Measurements from ENCODE around the gene BRD7.

DNA sequence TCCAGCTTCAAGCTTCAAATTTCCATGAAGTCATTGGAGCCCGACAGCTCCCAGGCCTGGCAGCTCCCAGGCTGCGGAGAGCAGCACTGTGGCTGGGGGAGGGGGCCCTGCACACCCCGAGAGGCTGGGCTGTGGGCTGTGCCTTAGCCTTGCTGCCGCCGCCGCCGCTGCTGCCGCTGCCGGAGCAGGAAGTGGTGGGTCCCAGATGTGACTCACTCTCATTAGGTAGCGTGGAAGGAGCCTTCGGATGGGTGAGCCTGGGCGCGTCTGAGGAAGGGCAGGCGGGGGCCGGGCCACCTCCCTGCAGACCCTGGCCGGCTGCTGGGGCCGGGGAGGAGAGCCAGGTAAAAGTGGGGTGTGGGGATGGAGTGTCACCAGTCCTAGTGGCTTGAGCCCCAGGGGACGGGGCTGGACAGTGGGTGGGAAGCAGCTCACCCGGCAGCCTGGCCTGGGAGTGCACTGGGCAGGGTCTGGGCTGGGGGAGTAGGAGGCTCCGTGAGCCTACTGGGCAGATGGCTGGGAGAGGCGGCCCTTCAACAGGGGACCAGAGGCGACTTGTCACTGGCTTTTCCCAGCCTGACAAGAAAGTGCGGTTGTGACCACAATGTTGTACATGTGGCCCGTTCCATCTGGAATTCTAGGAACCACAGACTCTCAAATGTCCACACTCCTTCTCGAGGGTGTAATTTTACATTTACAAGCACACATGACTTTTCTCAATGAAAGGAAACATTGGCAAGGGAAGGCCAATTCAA, 102.3 kb downstream of the BRD7 start, which contains the start of gene ADCY7:
- TF ChIP-seq, protein P1, sequence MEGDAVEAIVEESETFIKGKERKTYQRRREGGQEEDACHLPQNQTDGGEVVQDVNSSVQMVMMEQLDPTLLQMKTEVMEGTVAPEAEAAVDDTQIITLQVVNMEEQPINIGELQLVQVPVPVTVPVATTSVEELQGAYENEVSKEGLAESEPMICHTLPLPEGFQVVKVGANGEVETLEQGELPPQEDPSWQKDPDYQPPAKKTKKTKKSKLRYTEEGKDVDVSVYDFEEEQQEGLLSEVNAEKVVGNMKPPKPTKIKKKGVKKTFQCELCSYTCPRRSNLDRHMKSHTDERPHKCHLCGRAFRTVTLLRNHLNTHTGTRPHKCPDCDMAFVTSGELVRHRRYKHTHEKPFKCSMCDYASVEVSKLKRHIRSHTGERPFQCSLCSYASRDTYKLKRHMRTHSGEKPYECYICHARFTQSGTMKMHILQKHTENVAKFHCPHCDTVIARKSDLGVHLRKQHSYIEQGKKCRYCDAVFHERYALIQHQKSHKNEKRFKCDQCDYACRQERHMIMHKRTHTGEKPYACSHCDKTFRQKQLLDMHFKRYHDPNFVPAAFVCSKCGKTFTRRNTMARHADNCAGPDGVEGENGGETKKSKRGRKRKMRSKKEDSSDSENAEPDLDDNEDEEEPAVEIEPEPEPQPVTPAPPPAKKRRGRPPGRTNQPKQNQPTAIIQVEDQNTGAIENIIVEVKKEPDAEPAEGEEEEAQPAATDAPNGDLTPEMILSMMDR (IDR thresholded peaks at IDR 0.05), result no peak
- TF ChIP-seq EZH2 (IDR thresholded peaks at IDR 0.05; ENCODE audit: borderline replicate concordance, insufficient read depth, low read depth, low read length, poor library complexity, severe bottlenecking), result no peak
